ENCODE results near the gene NPL. TPM values are rescaled to one million over a fixed set of nuclear protein-coding genes. Genes with fewer than 3 reads are reported as not detected.

NPL gene, protein sequence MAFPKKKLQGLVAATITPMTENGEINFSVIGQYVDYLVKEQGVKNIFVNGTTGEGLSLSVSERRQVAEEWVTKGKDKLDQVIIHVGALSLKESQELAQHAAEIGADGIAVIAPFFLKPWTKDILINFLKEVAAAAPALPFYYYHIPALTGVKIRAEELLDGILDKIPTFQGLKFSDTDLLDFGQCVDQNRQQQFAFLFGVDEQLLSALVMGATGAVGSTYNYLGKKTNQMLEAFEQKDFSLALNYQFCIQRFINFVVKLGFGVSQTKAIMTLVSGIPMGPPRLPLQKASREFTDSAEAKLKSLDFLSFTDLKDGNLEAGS
- total RNA-seq (2022; extraction: Qiagen RNA extraction): 0.54 to 1.3 TPM (median 0.86 TPM) in 5 replicates

GRCh38 chr1:182789138-182790076 lies at the start of gene NPL:
Gene NPL (plus strand): TSS chr1:182789773. CDS start chr1:182794372, 4,599 bp downstream.

GRCh38 chr1:182839209-182840066 lies 49.9 kb downstream of the NPL start, which contains the start of gene DHX9:
Gene DHX9 (plus strand): TSS chr1:182839347. CDS start chr1:182842567, 3,220 bp downstream.

Other genes with a start within 250 kb of the NPL start
- gene RNASEL, start 200.5 kb upstream of the NPL start, total RNA-seq (2022; extraction: Qiagen RNA extraction): 1.9 to 2.8 TPM (median 2.2 TPM) in 5 replicates
- 0.18 to 0.29 TPM (median 0.25 TPM) in 5 replicates for gene RGS16, start 185.4 kb upstream of the NPL start, total RNA-seq (2022; extraction: Qiagen RNA extraction)
- gene RGS8, start 105.2 kb upstream of the NPL start, total RNA-seq (2022; extraction: Qiagen RNA extraction): not detected in 5 replicates
- gene DHX9, start 49.6 kb downstream of the NPL start, total RNA-seq (2022; extraction: Qiagen RNA extraction): 156 to 196 TPM (median 160 TPM) in 5 replicates
- not detected in 5 replicates for gene SHCBP1L, start 163.4 kb downstream of the NPL start, total RNA-seq (2022; extraction: Qiagen RNA extraction)
- gene LAMC1, start 233.6 kb downstream of the NPL start, total RNA-seq (2022; extraction: Qiagen RNA extraction): 81.5 to 128 TPM (median 107 TPM) in 5 replicates